G401 (cell line): Measurements from ENCODE around the gene CACNA2D2. TPM values are rescaled to one million over a fixed set of nuclear protein-coding genes. Genes with fewer than 3 reads are reported as not detected.
A peak's percentile ranks its signal among the peaks of the same experiment; 100 is the strongest.
"Not testable (repeated sequence)": the region's sequence is repeated elsewhere in the genome, so short reads cannot be mapped to it uniquely, and the experiment has no call there.

ENCODE experiments used
- DNase-seq: peaks from one replicate; pipeline ENCODE4 v3.0.0-alpha.2; 2015; ENCODE audit warnings: low spot score
- in situ Hi-C: cut with HindIII; loops from 2 replicates; pipeline ENCODE4 v1.10.0; 2016; ENCODE audit warnings: low sequenced_read_pairs, mixed read lengths
- total RNA-seq: library from RNA; depleted of rRNA; stranded (reverse); fragments of >200 nt; shearing (Covaris generic); gene quantifications from 2 replicates; pipeline ENCODE4 v1.2.3, GENCODE V29; 2014

CACNA2D2 gene
- total RNA-seq, 1 experiment from 2014 or later: 2.0 TPM

DNA sequence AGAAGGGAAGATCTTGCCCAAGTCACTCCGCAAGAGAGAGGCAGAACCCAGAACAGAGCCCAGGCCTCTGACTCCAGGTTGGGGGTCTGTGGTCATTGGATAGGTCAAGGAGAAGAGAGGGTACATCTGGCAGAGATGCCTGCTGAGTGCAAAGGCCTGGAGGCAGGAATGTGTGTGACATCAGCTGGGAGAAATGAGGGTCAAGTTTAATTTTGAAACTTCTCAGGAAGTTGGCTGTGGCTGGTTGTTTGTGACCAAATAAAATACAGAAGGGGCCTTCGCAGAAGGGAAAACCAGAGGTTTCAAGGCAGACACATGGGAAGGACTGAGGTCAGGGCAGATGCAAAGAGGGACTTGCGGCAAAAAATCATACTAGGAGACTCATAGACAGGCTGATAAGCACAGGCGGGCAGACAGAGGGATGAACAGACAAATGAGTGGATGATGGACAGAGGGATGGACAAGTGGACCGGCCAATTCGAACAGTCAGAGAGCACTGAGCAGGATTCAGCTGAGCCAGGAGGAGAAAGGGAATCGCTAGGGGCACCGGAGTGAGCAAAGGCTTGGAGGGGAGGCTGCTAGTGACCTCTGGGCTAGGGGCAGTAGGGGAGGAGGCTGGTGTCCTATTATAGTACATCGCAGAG is 28.8 kb upstream of the CACNA2D2 start:
- no peak for DNase-seq
- in situ Hi-C loops: loop anchor here (10.0 kb wide), 1 partner anchor 177 kb away; the partner anchor contains the start of genes CYB561D2, NPRL2 and TMEM115

DNA sequence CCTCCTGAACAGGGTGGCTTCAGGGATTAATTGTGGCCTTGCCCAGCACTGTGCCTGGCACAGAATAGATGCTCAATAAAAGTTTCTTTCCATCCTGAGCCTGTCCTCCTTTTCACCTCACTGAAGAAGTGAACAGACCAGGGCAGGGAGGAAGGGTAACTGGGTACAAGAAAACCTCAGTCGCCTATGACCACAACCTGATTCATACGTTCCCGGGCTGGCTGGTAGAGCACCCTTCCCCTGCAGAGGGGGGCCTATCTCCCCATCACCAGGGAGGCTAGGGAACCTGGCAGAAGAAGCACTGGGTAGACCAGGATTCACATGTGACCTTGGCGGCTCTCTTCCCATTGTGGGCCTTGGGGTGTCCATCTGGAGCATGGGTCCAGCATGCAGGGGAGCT is 27.8 kb upstream of the CACNA2D2 start:
- in situ Hi-C loops: loop anchor here (10.0 kb wide), 1 partner anchor 176 kb away; the partner anchor contains the start of genes CYB561D2, NPRL2 and TMEM115
- DNase-seq: no peak

- in situ Hi-C loops: loop anchor here (10.0 kb wide), 1 partner anchor 175 kb away; the partner anchor contains the start of genes CYB561D2, NPRL2 and TMEM115
- no peak for DNase-seq
Measured at GRCh38 chr3:50530001-50530970, 26.9 kb upstream of the CACNA2D2 start.

- in situ Hi-C loops: no loop called here
Measured at GRCh38 chr3:50525987-50526386, 22.6 kb upstream of the CACNA2D2 start.

GRCh38 chr3:50525191-50525910 is 21.9 kb upstream of the CACNA2D2 start:
- DNase-seq: no peak
- in situ Hi-C loops: no loop called here

More at GRCh38 chr3:50525987-50526386, 22.6 kb upstream of the CACNA2D2 start:
- DNase-seq: no peak

DNA sequence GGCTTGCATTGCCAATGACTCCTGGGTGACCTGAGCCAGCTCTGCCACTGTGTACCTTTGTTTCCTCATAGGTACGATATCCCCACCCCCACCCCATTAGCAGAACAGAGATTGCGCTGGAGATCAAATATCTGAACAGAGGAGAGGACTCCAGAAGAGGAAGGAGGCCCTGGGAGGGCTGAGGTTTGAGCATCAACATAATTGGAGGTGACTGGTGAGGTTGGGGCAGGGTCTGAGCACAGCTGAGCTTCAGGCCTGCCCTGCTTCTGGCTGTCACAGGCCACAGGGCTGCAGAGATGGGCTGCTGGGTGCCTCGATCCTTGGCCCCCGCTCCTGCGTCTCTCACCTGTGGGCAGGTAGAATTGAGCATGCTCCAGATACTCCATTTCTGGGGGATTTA is 21.3 kb upstream of the CACNA2D2 start:
- DNase-seq: no peak
- in situ Hi-C loops: no loop called here

- no peak for DNase-seq
- in situ Hi-C loops: no loop called here
Measured at GRCh38 chr3:50523279-50523811, 19.9 kb upstream of the CACNA2D2 start.

- in situ Hi-C loops: no loop called here
Measured at GRCh38 chr3:50521572-50521971, 18.1 kb upstream of the CACNA2D2 start.

DNA sequence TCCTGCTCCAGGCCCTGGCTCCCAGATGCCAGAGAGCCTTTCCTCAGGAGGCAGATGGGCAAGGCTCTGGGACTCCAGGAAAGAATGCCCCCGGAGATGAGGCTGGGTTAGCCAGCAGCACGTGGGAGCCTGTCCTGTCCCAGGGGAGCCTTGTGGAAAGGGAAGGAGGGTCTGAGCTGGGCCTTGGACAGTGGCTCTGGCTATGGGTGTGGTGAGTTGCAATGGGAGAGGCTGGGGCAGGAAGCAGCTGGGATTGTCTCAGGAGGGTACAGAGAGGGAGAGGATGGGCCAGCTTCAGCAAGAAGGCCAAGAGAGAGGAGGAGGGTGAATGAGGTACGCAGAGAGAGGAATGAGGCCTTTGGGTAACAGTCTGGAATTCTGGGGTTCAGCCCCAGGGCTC is 17.4 kb upstream of the CACNA2D2 start:
- in situ Hi-C loops: no loop called here
- DNase-seq: no peak

More at GRCh38 chr3:50521572-50521971, 18.1 kb upstream of the CACNA2D2 start:
- DNase-seq: no peak

GRCh38 chr3:50519471-50520089 is 16.1 kb upstream of the CACNA2D2 start:
- in situ Hi-C loops: no loop called here
- DNase-seq: peak; percentile 83

GRCh38 chr3:50518436-50518835 is 15.0 kb upstream of the CACNA2D2 start:
- in situ Hi-C loops: no loop called here
- peak; percentile 63 for DNase-seq

DNA sequence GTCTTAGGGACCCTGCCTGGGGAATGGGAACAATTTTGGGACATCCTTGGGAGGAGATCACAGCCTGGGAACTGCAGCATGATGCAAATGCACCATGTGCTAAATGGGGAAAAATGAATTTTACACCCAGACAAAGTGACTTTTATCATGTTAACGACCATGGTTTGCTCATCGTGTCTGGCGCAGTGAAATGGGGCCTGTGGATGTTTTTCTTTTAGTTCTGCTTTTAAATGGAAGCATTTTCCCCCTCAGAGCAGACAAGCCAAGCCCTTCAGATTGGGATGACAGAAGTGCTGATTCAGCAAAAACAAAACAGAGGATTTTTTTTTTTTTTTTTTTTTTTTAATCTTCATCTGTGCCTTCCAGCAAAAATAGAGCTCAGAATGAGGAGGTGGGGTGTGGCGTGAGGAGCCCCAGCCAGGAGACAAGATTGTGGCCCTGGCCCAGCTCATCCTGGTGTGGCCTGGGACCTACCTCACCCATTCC is 14.3 kb upstream of the CACNA2D2 start:
- in situ Hi-C loops: no loop called here
- no peak for DNase-seq

DNA sequence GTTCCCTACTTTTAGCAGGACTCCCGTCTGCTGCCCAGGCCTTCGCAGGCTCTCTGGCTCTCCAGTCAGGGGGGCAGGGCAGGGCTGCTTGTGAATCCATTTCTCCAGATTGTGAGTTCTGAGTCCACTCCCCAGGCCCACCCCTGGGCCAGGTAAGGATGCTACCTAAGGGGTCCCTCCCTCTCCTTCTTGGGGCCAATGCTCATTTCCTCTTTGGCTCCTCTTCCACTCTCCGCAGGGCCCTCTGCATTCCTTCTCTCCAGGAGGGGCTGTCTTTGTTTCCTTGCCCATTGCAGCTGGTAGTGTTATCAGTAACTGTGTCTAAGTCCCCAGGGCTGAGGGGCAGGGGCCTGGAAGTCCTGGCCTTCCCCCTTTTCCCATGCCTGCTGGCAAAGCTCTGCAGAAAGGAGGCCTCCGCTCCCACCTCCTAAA is 13.0 kb upstream of the CACNA2D2 start:
- in situ Hi-C loops: no loop called here
- no peak for DNase-seq

- no peak for DNase-seq
- in situ Hi-C loops: no loop called here
Measured at GRCh38 chr3:50515565-50516439, 12.4 kb upstream of the CACNA2D2 start.

- in situ Hi-C loops, DNase-seq: not testable (repeated sequence)
Measured at GRCh38 chr3:50512908-50513307, 9.5 kb upstream of the CACNA2D2 start.

- in situ Hi-C loops: no loop called here
- DNase-seq: no peak
Measured at GRCh38 chr3:50512131-50512530, 8.7 kb upstream of the CACNA2D2 start.

GRCh38 chr3:50510325-50510724 is 6.9 kb upstream of the CACNA2D2 start:
- no peak for DNase-seq
- in situ Hi-C loops: no loop called here

DNA sequence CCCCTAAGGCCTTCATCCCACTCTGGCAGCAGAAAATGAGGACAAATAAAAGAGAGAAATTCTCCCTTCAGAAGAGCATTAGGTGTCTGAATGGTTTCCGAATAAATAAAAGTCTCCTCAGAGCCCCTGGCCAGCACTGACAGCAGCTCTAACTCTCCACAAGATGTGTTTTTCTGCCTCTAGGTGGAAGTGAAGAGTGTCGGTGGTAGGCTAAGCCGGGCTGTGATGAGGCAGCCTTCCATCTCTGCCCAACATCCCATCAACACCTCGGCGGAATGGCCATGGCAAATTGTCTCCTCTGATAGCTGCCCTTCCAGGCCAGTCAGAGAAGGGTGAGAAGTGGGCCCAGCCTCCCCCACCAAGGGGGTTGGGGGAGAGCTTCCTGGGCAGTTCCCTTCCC is 6.3 kb upstream of the CACNA2D2 start:
- no peak for DNase-seq
- in situ Hi-C loops: no loop called here
